Endodermal cell (in vitro differentiated cells): Measurements from ENCODE around the gene AZIN2. TPM values are rescaled to one million over a fixed set of nuclear protein-coding genes. Genes with fewer than 3 reads are reported as not detected.

Source experiments
- DNase-seq: peaks from one replicate; pipeline ENCODE4 v3.0.0-alpha.2; 2017
- H3K27ac ChIP-seq: 2 replicates; pipeline ENCODE4 v1.5.1; 2013; ENCODE audit warnings: mild to moderate bottlenecking, low read depth, low read length, moderate library complexity
- H3K27me3 ChIP-seq: 2 replicates; pipeline ENCODE4 v1.6.1; 2013; ENCODE audit warnings: mild to moderate bottlenecking, low read length, moderate library complexity; ENCODE audit not compliant: insufficient read depth, control insufficient read depth, poor library complexity, severe bottlenecking
- H3K36me3 ChIP-seq: 2 replicates; pipeline ENCODE4 v1.7.0; 2013; ENCODE audit warnings: mild to moderate bottlenecking, low read length, moderate library complexity; ENCODE audit not compliant: control insufficient read depth, insufficient read depth
- H3K4me1 ChIP-seq: one replicate; pipeline ENCODE4 v1.7.0; 2013; ENCODE audit warnings: low read length; ENCODE audit not compliant: control insufficient read depth, insufficient read depth
- H3K4me3 ChIP-seq: 2 replicates; pipeline ENCODE4 v1.5.1; 2013; ENCODE audit warnings: mild to moderate bottlenecking, low read length, moderate library complexity
- H3K9ac ChIP-seq: 2 replicates; pipeline ENCODE4 v1.6.1; 2013; ENCODE audit warnings: mild to moderate bottlenecking, low read length, moderate library complexity; ENCODE audit not compliant: poor library complexity, severe bottlenecking; ENCODE audit errors: extremely low read depth
- H3K9me3 ChIP-seq: 2 replicates; pipeline ENCODE4 v1.6.1; 2013; ENCODE audit warnings: mild to moderate bottlenecking, low read length, moderate library complexity; ENCODE audit not compliant: control insufficient read depth
- H3K27ac Mint-ChIP-seq: 2 replicates; pipeline ENCODE4 v1.8.0; 2020; ENCODE audit warnings: mixed read lengths
- H3K27me3 Mint-ChIP-seq: 2 replicates; pipeline ENCODE4 v1.8.0; 2021; ENCODE audit warnings: mild to moderate bottlenecking, mixed read lengths; ENCODE audit not compliant: insufficient read depth
- H3K36me3 Mint-ChIP-seq: 2 replicates; pipeline ENCODE4 v1.8.0; 2020; ENCODE audit warnings: low read depth, mixed read lengths
- H3K4me1 Mint-ChIP-seq: 2 replicates; pipeline ENCODE4 v1.8.0; 2020; ENCODE audit warnings: mixed read lengths
- H3K4me3 Mint-ChIP-seq: 2 replicates; pipeline ENCODE4 v1.8.0; 2020; ENCODE audit warnings: mild to moderate bottlenecking, moderate library complexity, mixed read lengths
- H3K9me3 Mint-ChIP-seq: 2 replicates; pipeline ENCODE4 v1.8.0; 2020; ENCODE audit warnings: mild to moderate bottlenecking, mixed read lengths
- WGBS, 2 experiments: methylation state at CpG; one replicate each; pipeline versions ENCODE4 v1.1.5 to v1.1.7; 2013; ENCODE audit warnings: missing lambda C conversion rate in 2 of 2, mixed read lengths in 1 of 2; ENCODE audit not compliant: insufficient coverage in 1 of 2, insufficient read length in 1 of 2; 5-methylcytosine and 5-hydroxymethylcytosine counted together
- total RNA-seq, 2 donors: library from RNA; stranded (reverse); fragmentation: NEBNext Ultra II Directional in 1 of 2; extraction: Animal tissue kit (Norgen Biotek cat#: 25700) in 1 of 2; gene quantifications; 2 replicates in 1 of 2; 3 replicates in 1 of 2; pipeline ENCODE4 v1.2.1, GENCODE V29; 2021
- TF ChIP-seq, protein P1 (sequence below): fragments of 200-600 bp; sonication (generic); conservative IDR thresholded peaks from 2 replicates; pipeline ENCODE4 v1.5.0; 2021; ENCODE audit warnings: antibody characterized with exemption, mild to moderate bottlenecking

AZIN2 gene
- total RNA-seq, 2 donors from 2014 or later, result 1.7 to 3.0 TPM

- Mint-ChIP-seq H3K4me3 (no peak overlapping the region), H3K4me1 (peaks cover 8% of the 10 kb centered on the region), H3K36me3 (peaks cover 5% of the 10 kb centered on the region), H3K9me3 (no peaks in the 10 kb centered on the region), H3K27me3 (no peaks in the 10 kb centered on the region), H3K27ac (no peak overlapping the region)
- H3K4me1 ChIP-seq, result peaks cover 4% of the 10 kb centered on the region
- H3K36me3 ChIP-seq, result no peaks in the 10 kb centered on the region
- no peaks in the 10 kb centered on the region for H3K27me3 ChIP-seq
- no peak overlapping the region for H3K9ac ChIP-seq
- H3K4me3 ChIP-seq, result no peak overlapping the region
- no peak overlapping the region for H3K27ac ChIP-seq
- no peak for DNase-seq
- TF ChIP-seq, protein P1, sequence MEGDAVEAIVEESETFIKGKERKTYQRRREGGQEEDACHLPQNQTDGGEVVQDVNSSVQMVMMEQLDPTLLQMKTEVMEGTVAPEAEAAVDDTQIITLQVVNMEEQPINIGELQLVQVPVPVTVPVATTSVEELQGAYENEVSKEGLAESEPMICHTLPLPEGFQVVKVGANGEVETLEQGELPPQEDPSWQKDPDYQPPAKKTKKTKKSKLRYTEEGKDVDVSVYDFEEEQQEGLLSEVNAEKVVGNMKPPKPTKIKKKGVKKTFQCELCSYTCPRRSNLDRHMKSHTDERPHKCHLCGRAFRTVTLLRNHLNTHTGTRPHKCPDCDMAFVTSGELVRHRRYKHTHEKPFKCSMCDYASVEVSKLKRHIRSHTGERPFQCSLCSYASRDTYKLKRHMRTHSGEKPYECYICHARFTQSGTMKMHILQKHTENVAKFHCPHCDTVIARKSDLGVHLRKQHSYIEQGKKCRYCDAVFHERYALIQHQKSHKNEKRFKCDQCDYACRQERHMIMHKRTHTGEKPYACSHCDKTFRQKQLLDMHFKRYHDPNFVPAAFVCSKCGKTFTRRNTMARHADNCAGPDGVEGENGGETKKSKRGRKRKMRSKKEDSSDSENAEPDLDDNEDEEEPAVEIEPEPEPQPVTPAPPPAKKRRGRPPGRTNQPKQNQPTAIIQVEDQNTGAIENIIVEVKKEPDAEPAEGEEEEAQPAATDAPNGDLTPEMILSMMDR, result no peak
- 81 to 93% methylated on average over 3 of the region's 3 CpGs for WGBS, 2 experiments
- no peaks in the 10 kb centered on the region for H3K9me3 ChIP-seq
These were observed 67.7 kb downstream of the AZIN2 start for GRCh38 chr1:33148615-33149014.

DNA sequence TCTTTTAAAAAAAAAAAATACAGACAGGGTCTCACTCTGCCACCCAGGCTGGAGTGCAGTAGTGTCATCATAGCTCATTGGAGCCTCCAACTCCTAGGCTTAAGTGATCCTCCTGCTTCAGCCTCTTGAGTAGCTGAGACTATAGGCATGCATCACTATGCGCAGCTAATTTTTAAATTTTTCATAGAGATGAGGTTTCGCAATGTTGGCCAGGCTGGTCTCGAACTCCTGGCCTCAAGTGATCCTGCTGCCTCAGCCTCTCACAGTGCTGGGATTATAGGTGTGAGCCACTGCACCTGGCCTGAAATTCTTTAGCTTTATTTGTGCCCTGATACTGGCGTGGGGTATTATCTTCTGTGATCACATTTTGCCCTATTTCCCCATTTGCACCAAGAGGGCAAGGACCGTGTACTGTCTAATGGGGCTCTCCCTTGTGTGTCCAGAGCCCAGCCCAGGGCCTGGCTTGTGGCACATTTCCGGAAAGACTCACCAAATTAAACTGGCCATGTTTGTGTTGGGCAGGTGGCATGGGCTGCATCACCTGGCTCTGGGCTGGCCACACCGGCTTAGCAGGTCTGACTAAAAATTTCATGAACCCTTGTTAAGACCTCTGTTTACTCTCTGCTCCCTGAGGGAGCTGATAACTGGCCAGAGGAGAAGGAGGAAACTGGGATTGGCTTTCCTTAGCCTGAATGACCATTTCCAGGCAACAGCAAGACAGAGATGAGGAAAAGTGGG lies 68.7 kb downstream of the AZIN2 start:
- no peak overlapping the region for H3K4me3 Mint-ChIP-seq
- Histone ChIP-seq H3K9me3 (no peaks in the 10 kb centered on the region), H3K36me3 (no peaks in the 10 kb centered on the region), H3K4me3 (no peak overlapping the region), H3K27ac (no peak overlapping the region), H3K4me1 (peaks cover 4% of the 10 kb centered on the region), H3K9ac (no peak overlapping the region), H3K27me3 (no peaks in the 10 kb centered on the region)
- H3K4me1 Mint-ChIP-seq, result peaks cover 8% of the 10 kb centered on the region
- no peak overlapping the region for H3K27ac Mint-ChIP-seq
- no peak for DNase-seq
- peaks cover 9% of the 10 kb centered on the region for H3K36me3 Mint-ChIP-seq
- WGBS, 2 experiments, result 93 to 97% methylated on average over 5 to 7 of the region's 7 CpGs
- TF ChIP-seq, protein P1, result no peak
- no peaks in the 10 kb centered on the region for H3K27me3 Mint-ChIP-seq
- H3K9me3 Mint-ChIP-seq, result no peaks in the 10 kb centered on the region

GRCh38 chr1:33150522-33150921 lies 69.6 kb downstream of the AZIN2 start:
- no peaks in the 10 kb centered on the region for H3K9me3 Mint-ChIP-seq
- no peak overlapping the region for H3K4me3 ChIP-seq
- no peaks in the 10 kb centered on the region for H3K27me3 Mint-ChIP-seq
- H3K27me3 ChIP-seq, result no peaks in the 10 kb centered on the region
- TF ChIP-seq, protein P1, result no peak
- peaks cover 4% of the 10 kb centered on the region for H3K4me1 ChIP-seq
- 71 to 88% methylated on average over 2 to 4 of the region's 4 CpGs for WGBS, 2 experiments
- no peak overlapping the region for H3K27ac ChIP-seq
- no peaks in the 10 kb centered on the region for H3K36me3 ChIP-seq
- H3K4me1 Mint-ChIP-seq, result peaks cover 8% of the 10 kb centered on the region
- H3K9ac ChIP-seq, result no peak overlapping the region
- H3K36me3 Mint-ChIP-seq, result peaks cover 9% of the 10 kb centered on the region
- no peak overlapping the region for H3K4me3 Mint-ChIP-seq
- DNase-seq, result peak; percentile 38
- H3K27ac Mint-ChIP-seq, result no peak overlapping the region
- H3K9me3 ChIP-seq, result no peaks in the 10 kb centered on the region
